Esophagus squamous epithelium (tissue), 4 donors: ENCODE results near the gene OR56A4.
"Not testable (repeated sequence)": the region's sequence is repeated elsewhere in the genome, so short reads cannot be mapped to it uniquely, and the experiment has no call there.

Experiments
- CTCF ChIP-seq, 6 experiments: fragments of 450-650 bp in 4 of 6; fragments of 200-600 bp in 2 of 6; sonication (generic) in 2 of 6; IDR thresholded peaks; one replicate each; pipeline ENCODE4 v1.5.1; 2016 to 2019; ENCODE audit warnings: antibody characterized with exemption in 6 of 6, mild to moderate bottlenecking in 4 of 6, moderate library complexity in 4 of 6
- POLR2A ChIP-seq, 4 donors: fragments of 450-650 bp; IDR thresholded peaks; one replicate each; pipeline ENCODE4 v1.6.1; 2017; ENCODE audit warnings: antibody characterized with exemption in 4 of 4, mild to moderate bottlenecking in 4 of 4, moderate library complexity in 3 of 4

- TF ChIP-seq CTCF, POLR2A (IDR thresholded peaks at IDR 0.05): not testable (repeated sequence)
Measured at GRCh38 chr11:5960704-5961320, 45.9 kb downstream of the OR56A4 start.
